Esophagus squamous epithelium (tissue), 4 donors: ENCODE results near the gene PADI3.

ENCODE experiments used
- POLR2A ChIP-seq, 4 donors: fragments of 450-650 bp; IDR thresholded peaks; one replicate each; pipeline ENCODE4 v1.6.1; 2017; ENCODE audit warnings: antibody characterized with exemption in 4 of 4, mild to moderate bottlenecking in 4 of 4, moderate library complexity in 3 of 4
- TF ChIP-seq, protein P1 (sequence below), 6 experiments: fragments of 450-650 bp in 4 of 6; fragments of 200-600 bp in 2 of 6; sonication (generic) in 2 of 6; IDR thresholded peaks; one replicate each; pipeline ENCODE4 v1.5.1; 2016 to 2019; ENCODE audit warnings: antibody characterized with exemption in 6 of 6, mild to moderate bottlenecking in 4 of 6, moderate library complexity in 4 of 6

DNA sequence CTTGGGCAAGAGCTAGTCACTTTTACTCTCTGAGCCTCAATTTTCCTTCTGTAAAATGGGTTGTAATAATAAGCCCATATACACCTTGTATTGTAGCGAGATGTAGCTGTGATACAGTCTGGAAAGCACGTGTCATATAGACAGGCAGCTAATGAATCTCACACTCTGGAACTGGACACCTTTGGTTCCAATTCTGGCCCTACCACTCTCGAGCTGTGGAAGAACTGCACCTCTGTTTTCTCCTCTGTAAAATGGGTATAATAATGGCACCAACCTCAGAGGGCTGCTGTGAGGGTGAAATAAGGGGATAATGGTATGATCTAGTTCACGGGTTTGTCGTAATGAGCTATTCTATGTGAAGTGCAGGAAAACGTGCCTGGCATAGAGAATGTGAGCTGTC is 58.4 kb downstream of the PADI3 start:
- TF ChIP-seq, protein P1, sequence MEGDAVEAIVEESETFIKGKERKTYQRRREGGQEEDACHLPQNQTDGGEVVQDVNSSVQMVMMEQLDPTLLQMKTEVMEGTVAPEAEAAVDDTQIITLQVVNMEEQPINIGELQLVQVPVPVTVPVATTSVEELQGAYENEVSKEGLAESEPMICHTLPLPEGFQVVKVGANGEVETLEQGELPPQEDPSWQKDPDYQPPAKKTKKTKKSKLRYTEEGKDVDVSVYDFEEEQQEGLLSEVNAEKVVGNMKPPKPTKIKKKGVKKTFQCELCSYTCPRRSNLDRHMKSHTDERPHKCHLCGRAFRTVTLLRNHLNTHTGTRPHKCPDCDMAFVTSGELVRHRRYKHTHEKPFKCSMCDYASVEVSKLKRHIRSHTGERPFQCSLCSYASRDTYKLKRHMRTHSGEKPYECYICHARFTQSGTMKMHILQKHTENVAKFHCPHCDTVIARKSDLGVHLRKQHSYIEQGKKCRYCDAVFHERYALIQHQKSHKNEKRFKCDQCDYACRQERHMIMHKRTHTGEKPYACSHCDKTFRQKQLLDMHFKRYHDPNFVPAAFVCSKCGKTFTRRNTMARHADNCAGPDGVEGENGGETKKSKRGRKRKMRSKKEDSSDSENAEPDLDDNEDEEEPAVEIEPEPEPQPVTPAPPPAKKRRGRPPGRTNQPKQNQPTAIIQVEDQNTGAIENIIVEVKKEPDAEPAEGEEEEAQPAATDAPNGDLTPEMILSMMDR (IDR thresholded peaks at IDR 0.05), result no peak
- TF ChIP-seq POLR2A (IDR thresholded peaks at IDR 0.05), result no peak
